OCI-LY3 (cell line): ENCODE results near the gene RPTN.

Experiments used
- H2AFZ ChIP-seq: fragments of 200-600, 300-600 bp; shearing (Covaris generic); 2 replicates; pipeline ENCODE4 v1.6.0; 2014; ENCODE audit warnings: antibody characterized with exemption, low read depth, low read length
- H3K27ac ChIP-seq: fragments of 200-600, 300-600 bp; sonication (generic); 2 replicates; pipeline ENCODE4 v1.5.1; 2014; ENCODE audit warnings: mild to moderate bottlenecking, low read length, moderate library complexity, mixed read lengths
- H3K27me3 ChIP-seq: fragments of 200-600, 300-600 bp; sonication (generic); 2 replicates; pipeline ENCODE4 v1.6.1; 2014; ENCODE audit warnings: low read depth, low read length, mixed read lengths
- H3K36me3 ChIP-seq: fragments of 200-600, 300-600 bp; sonication (generic); replicated peaks from 2 replicates; pipeline ENCODE3; 2014; ENCODE audit warnings: low read depth, low read length, mixed read lengths
- H3K4me1 ChIP-seq: fragments of 300-600, 200-600 bp; sonication (generic); 2 replicates; pipeline ENCODE4 v1.6.1; 2014; ENCODE audit warnings: low read length, mixed read lengths
- H3K4me2 ChIP-seq: fragments of 200-600, 300-600 bp; sonication (generic); 2 replicates; pipeline ENCODE4 v1.6.1; 2014; ENCODE audit warnings: low read length, mixed read lengths
- H3K4me3 ChIP-seq: fragments of 300-600, 200-600 bp; sonication (generic); 2 replicates; pipeline ENCODE4 v1.5.1; 2014; ENCODE audit warnings: antibody characterized with exemption, mild to moderate bottlenecking, low read length, moderate library complexity
- H3K79me2 ChIP-seq: fragments of 300-600, 200-600 bp; shearing (Covaris generic); 2 replicates; pipeline ENCODE4 v1.6.1; 2014; ENCODE audit warnings: mild to moderate bottlenecking, low read length, mixed read lengths
- H3K9ac ChIP-seq: fragments of 300-600, 200-600 bp; shearing (Covaris generic); 2 replicates; pipeline ENCODE4 v1.6.0; 2014; ENCODE audit warnings: mild to moderate bottlenecking, low read length, moderate library complexity
- H3K9me3 ChIP-seq: fragments of 200-600, 300-600 bp; shearing (Covaris generic); 2 replicates; pipeline ENCODE4 v1.6.1; 2014; ENCODE audit warnings: low read length, mixed read lengths; ENCODE audit not compliant: insufficient read depth
- H4K20me1 ChIP-seq: fragments of 200-600, 300-600 bp; sonication (generic); 2 replicates; pipeline ENCODE4 v1.6.1; 2016; ENCODE audit warnings: low read length, mixed read lengths; ENCODE audit not compliant: insufficient read depth
- EZH2phosphoT487 ChIP-seq: fragments of 200-600 bp; shearing (Covaris generic); IDR thresholded peaks from 2 replicates; pipeline ENCODE4 v1.6.1; 2018; ENCODE audit warnings: antibody characterized with exemption, mixed run types, low read depth
- TF ChIP-seq, protein P1 (sequence below): fragments of 200-600, 300-600 bp; sonication (generic); IDR thresholded peaks from 2 replicates; pipeline ENCODE4 v1.5.1; 2014; ENCODE audit warnings: antibody characterized with exemption, low read length, low read depth

Gene RPTN

DNA sequence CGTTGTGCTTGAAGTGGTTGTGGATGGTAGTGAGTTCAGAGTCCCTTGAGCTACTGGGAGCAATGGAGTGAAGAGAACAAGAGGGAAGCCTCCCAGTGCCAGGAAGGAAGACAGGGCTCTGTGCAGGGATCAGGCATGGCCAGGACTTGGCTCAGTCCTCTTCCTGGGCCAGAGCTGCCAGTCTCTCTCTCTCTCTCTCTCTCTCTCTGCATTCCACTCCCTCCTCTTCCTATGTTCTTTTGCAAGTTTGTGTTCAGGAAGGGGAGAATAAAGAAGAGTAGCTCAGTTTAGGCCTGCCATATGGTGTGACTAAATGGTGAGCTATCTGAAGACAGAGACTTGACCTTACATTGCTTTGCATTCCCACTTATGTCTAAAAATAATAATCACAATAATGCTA is 20.5 kb upstream of the RPTN start:
- no peak overlapping the region for H2AFZ ChIP-seq
- H3K27me3 ChIP-seq: peaks cover 3% of the 10 kb centered on the region; the same call in 1 of the 2 replicates
- no peaks in the 10 kb centered on the region for H3K36me3 ChIP-seq
- H3K4me2 ChIP-seq: no peak overlapping the region
- no peak overlapping the region for H3K4me3 ChIP-seq
- H3K9me3 ChIP-seq: no peaks in the 10 kb centered on the region
- H4K20me1 ChIP-seq: no peaks in the 10 kb centered on the region
- no peak overlapping the region for H3K27ac ChIP-seq
- H3K9ac ChIP-seq: no peak overlapping the region
- no peaks in the 10 kb centered on the region for H3K4me1 ChIP-seq
- TF ChIP-seq, protein P1, sequence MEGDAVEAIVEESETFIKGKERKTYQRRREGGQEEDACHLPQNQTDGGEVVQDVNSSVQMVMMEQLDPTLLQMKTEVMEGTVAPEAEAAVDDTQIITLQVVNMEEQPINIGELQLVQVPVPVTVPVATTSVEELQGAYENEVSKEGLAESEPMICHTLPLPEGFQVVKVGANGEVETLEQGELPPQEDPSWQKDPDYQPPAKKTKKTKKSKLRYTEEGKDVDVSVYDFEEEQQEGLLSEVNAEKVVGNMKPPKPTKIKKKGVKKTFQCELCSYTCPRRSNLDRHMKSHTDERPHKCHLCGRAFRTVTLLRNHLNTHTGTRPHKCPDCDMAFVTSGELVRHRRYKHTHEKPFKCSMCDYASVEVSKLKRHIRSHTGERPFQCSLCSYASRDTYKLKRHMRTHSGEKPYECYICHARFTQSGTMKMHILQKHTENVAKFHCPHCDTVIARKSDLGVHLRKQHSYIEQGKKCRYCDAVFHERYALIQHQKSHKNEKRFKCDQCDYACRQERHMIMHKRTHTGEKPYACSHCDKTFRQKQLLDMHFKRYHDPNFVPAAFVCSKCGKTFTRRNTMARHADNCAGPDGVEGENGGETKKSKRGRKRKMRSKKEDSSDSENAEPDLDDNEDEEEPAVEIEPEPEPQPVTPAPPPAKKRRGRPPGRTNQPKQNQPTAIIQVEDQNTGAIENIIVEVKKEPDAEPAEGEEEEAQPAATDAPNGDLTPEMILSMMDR: no peak
- no peak for TF ChIP-seq EZH2phosphoT487
- H3K79me2 ChIP-seq: no peaks in the 10 kb centered on the region

DNA sequence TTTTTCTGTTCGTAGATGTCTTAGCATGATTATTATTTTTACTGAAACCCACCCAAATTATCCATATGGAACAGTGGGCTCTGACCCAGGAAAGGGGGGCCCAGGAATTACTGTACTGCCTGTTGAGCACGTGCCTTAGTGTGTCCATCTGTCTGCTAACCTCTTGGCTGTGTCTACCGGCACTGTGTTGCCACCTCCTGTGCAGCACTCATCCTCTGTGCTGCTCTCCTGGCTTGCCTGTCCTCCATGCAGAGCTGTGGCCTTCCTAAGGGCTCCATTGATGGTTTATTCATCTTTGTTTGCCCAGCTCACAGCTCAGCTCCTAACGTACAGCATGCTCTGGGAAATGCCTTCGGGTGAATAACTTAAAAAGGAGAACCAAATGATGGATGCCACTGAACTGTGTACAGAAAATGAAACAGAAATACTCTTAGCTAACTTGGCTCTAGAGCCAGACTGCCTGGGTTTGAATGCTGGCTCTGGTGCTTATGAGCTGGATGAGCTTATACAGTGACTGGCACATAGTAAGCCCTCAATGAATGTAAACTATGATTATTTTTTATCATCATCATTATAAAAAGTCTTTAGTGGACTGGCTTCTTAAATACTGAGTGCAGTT is 11.4 kb upstream of the RPTN start:
- Histone ChIP-seq H3K9me3 (no peaks in the 10 kb centered on the region), H3K4me3 (no peak overlapping the region), H4K20me1 (no peaks in the 10 kb centered on the region), H3K27me3 (no peaks in the 10 kb centered on the region), H3K36me3 (no peaks in the 10 kb centered on the region), H3K4me2 (no peak overlapping the region), H2AFZ (no peak overlapping the region), H3K9ac (no peak overlapping the region), H3K79me2 (no peaks in the 10 kb centered on the region), H3K27ac (no peak overlapping the region), H3K4me1 (peaks cover 15% of the 10 kb centered on the region)
- TF ChIP-seq EZH2phosphoT487: no peak
- TF ChIP-seq, protein P1: no peak

DNA sequence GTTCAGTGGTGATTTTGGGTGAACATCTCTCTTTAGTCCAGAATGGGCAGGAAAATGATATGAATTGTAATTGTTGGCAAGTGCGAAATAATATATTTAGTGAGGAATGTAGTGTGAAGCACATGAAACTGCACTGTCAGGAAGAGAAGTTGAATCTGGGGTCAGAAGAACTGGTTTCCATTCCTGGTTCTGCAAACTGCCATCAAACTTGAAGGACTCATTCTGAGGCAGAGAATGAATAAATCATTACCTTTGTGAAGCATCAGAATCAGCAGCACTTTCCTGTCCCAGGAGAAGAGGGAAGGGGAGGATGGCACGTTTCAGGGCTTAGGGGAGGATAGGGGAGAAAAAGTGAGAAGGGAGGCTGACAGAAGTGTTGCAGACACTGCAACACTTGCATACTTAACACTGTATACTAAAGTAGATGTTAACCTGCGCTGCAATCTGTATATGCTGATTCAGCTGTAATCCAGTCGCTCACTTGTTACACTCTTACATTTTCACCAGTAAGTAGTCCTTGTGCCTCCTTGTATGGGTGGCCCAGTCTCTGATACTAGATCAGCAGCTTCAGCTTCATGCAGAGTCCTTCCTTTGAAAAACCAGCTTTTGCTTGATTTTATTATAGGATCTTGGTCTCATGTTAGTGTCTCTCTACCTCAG is 10.5 kb upstream of the RPTN start:
- TF ChIP-seq, protein P1: no peak
- no peak for TF ChIP-seq EZH2phosphoT487
- Histone ChIP-seq H3K9ac (no peak overlapping the region), H3K27me3 (no peaks in the 10 kb centered on the region), H3K79me2 (no peaks in the 10 kb centered on the region), H3K9me3 (no peaks in the 10 kb centered on the region), H3K4me3 (no peak overlapping the region), H3K36me3 (no peaks in the 10 kb centered on the region), H4K20me1 (no peaks in the 10 kb centered on the region), H3K27ac (no peak overlapping the region), H2AFZ (no peak overlapping the region), H3K4me1 (peaks cover 20% of the 10 kb centered on the region), H3K4me2 (no peak overlapping the region)

DNA sequence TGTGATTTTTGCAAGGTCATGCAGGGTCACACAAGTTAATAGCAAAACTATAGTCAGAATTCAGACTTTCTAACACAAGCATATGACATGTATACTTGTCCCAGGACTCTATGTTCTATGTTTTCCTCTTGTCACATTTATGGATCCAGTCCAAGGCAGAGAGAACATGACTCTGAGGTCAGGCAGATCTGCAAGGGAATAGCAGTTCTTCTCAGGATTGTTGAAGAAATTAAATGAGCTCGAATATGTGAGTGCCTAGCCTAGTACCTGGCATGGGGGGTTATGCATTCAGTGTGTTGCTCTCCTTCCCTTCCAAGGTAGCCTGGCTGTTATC is 9.5 kb upstream of the RPTN start:
- peaks cover 20% of the 10 kb centered on the region for H3K4me1 ChIP-seq
- H3K4me2 ChIP-seq: no peak overlapping the region
- no peak overlapping the region for H3K4me3 ChIP-seq
- no peaks in the 10 kb centered on the region for H3K9me3 ChIP-seq
- no peaks in the 10 kb centered on the region for H4K20me1 ChIP-seq
- no peaks in the 10 kb centered on the region for H3K27me3 ChIP-seq
- H3K79me2 ChIP-seq: no peaks in the 10 kb centered on the region
- no peaks in the 10 kb centered on the region for H3K36me3 ChIP-seq
- no peak overlapping the region for H2AFZ ChIP-seq
- H3K9ac ChIP-seq: no peak overlapping the region
- TF ChIP-seq EZH2phosphoT487: no peak
- TF ChIP-seq, protein P1: no peak
- H3K27ac ChIP-seq: no peak overlapping the region
